ENCODE measurements around the gene EXOG.

DNA sequence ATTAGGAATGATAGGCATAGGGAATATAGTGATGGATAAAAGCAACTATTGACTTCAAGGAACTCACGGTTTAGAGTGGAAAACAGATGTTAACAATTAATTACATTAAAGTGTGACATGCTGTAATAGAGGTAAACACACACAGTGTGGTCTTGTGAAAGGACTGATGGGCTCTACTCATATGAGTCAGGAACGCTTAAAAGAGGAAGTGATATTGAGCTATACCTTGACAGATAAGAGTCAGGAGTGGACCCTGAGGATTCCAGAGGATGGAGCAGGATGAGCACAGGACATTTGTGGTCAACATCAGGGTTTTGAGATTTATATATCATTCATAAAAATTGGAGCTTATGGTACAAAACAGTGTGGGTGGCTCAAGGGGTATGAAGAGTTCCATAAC is 11.0 kb downstream of the EXOG start:
- TF ChIP-seq, protein P1, sequence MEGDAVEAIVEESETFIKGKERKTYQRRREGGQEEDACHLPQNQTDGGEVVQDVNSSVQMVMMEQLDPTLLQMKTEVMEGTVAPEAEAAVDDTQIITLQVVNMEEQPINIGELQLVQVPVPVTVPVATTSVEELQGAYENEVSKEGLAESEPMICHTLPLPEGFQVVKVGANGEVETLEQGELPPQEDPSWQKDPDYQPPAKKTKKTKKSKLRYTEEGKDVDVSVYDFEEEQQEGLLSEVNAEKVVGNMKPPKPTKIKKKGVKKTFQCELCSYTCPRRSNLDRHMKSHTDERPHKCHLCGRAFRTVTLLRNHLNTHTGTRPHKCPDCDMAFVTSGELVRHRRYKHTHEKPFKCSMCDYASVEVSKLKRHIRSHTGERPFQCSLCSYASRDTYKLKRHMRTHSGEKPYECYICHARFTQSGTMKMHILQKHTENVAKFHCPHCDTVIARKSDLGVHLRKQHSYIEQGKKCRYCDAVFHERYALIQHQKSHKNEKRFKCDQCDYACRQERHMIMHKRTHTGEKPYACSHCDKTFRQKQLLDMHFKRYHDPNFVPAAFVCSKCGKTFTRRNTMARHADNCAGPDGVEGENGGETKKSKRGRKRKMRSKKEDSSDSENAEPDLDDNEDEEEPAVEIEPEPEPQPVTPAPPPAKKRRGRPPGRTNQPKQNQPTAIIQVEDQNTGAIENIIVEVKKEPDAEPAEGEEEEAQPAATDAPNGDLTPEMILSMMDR (IDR thresholded peaks at IDR 0.05): no peak
- TF ChIP-seq POLR2A (IDR thresholded peaks at IDR 0.05): no peak
- TF ChIP-seq POLR2AphosphoS5 (IDR thresholded peaks at IDR 0.05): no peak
